GM18868 (cell line): Measurements from ENCODE around the gene GPC1.

Experiments used
- ATAC-seq: cut with Tn5 transposase; IDR thresholded peaks from one replicate; pipeline ENCODE4 v1.9.1; 2021; ENCODE audit warnings: mild to moderate bottlenecking, moderate library complexity; ENCODE audit not compliant: unreplicated experiment

The GPC1 gene

DNA sequence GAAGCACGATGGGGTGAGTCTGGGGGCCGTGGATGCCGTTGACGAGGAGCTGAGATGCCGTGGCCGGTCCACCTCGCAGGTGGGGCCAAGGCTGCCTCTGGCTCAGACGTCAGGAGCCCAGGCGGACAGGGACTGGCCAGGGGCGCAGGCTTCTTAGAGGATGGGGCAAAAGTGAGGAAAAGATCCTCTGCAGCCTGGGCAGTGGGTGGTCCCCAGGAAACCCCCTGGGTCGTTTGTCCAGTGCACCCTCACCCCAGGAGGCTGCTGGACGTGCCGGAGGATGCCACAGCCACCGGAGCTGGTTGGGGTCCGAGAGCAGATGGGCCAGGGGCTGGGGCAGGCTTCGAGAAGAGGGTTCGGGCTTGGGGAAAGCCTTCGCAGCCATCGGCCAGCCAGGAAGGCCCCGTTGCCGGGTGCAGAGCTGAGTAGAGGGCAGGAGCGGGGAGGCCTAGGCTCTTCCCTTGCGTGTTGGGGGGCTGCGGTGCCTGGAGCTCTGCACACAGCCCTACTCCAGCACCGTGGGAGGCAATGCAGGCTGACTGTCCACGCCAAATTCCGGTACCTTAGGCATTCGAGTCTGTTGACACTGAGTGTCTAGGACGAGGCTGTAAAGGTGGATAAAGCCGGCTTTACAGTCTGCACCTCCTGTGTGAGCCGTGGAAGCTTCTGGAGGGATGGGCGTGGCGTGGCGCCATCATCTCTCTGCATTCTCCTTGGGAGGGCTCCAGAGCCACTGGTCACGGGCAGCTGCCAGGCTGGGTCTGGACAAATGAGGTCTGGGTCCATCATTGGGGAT is 18.8 kb downstream of the GPC1 start:
- no peak for ATAC-seq

DNA sequence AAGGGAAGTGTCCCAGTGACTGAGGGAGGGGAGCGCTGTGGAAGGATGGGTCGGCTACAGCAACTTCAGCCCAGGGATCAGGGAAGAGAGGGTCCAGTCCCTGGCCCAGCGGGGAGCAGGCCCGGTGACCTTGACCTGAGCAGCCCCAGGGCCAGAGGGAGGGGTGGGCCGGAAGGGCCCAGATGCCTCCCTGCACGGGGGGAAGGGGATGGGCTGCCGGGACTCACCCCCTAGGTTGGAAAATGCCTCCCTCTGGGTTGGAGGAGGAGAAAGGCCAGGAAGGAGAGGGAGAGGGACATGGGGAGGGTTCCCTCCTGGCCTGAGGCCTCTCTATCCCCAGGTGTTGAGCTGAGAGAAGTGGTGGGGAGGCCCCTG is 19.8 kb downstream of the GPC1 start:
- ATAC-seq, result no peak

DNA sequence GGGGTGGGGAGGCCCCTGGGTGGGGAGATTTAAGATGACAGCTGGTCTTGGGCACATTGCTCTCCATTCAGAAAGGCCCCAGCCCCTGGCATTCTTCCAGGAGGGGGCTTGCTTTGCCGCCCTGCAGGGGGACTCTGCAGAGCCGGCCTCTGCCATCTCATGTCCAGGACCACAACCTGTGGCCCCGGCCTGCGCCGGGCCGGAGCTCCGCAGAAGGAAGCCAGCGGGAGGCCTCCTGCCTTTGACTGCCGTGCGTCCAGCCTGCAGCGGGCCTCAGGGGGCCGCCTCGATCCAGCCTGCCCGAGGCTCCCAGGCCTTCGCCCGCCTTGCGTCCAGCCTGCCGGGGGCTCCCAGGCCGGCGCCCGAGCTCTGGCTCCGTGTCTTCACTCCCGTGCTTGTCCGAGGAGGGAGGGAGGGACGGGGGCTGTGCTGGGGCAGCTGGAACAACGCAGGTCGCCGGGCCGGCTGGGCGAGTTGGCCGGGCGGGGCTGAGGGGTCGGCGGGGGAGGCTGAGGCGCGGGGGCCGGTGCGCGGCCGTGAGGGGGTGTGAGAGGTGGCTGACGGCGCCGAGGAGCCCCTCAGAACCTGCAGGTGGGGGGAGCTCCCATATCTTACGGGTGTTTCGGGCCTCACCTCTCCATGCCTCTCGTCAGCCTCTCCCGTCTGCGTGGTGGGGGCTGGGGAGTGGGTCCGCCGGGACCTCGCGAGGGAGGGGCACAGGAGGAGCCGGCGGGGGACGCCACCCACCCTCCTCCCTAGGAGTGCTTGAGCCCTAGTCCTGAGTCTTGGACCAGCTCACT is 20.4 kb downstream of the GPC1 start:
- ATAC-seq, result no peak

DNA sequence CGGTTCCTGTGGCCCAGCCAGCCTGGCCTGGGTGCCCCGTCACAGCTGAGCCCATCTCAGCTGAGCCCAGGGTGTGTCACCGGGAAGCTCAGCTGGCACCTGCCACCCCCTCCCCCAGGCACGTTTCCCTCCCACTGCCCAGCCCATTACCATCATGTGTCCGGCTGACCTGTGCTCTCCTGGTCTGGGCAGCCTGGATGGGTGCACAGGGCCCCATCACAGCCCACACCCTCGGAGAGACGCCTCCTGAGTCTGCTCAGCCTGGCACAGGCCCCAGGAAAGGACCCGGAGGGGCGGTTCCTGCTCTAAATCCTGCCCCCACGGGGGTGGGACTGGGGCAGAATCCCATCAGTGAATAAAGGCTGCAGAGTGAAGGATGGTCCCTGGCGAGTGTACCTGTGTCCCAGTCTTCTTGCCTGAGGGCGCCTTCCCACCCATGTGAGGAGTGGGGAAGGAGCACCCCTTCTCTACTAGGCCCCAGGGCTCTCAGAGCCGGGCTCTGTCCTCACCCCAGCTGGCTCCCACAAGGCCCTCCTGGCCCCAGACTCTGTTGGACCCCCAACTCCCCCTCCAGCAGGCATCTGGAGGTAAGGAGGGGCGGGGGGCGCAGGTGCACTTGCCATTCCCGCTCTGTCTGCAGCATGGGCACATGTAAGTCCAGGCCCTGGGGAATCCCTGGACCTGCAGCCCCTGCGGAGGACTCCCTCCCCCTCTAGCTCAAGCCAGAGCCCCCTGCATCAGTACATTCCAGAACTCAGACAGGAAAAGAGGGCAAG is 21.2 kb downstream of the GPC1 start:
- no peak for ATAC-seq

DNA sequence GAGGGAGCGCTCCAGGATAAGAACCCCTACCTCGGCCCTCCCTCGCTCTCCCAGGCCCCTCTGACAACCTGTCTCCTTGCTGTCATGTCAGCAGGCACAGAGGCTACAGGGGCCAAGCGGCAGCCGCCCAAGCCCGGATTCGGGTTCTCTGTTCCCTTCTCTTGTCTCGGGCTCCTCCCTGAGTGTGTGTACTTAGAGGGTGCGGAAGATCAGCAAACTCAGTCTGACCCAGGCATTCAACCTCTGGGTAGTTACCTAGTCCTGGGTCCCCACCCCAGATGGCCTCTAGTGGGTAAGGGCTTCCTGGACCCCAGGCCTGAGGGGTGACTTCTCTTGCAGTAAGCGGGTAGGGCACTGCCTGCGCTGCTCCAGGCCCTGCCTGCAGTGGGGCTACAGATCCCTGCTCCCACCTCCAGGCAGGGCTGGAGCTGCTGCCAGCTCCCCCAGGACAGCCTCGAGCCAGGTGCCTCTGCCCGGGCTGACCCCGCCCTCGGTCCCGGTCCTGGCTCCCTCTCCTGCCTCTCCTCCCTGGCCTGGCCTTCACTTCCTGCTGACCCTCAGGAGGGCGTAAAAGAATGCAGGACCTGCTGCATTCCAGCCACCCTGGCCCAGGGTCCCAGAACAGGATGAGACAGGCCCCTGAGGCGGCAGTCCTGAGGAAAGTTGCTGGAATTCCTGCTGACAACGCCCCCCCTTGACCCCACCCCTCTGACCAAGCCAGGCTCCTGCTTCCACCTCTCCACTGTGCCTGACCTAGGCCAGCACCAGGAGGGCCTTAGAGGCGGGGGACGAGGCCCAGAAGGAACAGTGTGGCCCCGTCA is 22.0 kb downstream of the GPC1 start:
- no peak for ATAC-seq

DNA sequence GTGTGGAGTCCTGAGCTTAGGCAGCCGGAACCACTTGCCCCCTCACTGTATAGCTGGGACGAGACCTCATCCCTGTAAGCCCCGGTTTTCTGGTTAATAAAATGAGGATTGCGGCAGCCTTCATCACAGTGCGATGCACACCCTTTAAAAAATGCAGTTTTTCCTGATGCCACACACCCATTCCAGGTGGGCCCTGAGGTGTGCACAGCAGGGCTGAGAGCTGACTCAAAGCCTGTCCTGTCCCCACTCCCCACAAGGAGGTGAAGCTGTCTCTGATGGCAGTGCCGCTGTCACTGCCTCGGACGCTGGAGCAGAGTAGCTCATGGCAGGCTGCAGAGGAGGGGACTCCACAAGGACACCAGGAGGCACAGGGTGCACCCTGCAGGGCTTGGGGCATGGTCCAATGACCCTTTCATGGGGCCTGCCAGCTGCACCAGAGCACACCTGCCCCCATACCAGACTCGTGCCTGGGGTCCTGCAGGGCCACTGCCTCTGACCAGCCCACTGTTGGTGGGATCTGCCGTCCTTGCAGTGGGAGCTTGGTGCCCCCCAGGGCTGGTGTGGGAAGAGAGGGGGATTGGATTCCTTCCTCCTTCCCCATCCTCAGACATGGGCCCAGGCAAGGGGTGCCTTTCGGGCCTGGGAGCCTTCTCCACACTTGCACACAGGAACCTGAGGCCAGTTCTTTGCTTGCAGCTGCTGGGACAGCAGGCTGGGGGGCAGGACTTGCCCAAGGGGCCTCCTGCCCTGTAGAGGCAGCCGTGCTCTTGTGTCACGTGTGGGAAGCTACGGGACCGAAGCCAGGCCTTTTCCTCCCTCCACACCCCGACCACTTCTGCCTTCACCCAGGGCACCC is 22.8 kb downstream of the GPC1 start:
- ATAC-seq, result no peak

DNA sequence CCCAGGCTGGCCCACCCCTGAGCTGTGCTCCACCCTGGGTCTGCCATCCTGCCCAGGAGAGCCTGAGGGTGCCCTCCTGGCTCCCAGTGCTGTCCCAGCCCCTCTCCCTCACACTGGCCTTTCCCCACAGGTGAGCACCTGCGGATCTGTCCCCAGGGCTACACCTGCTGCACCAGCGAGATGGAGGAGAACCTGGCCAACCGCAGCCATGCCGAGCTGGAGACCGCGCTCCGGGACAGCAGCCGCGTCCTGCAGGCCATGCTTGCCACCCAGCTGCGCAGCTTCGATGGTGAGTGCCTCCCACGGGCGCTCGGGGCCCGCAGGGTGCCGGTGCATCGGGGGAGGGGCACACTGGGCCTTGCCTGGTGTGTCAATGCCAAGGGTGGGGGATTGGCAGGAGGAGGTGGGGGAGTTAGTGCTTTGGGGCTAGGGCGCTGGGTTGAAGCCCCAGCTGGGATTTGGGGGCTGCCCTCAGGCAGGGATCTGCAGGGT is 23.5 kb downstream of the GPC1 start:
- no peak for ATAC-seq

DNA sequence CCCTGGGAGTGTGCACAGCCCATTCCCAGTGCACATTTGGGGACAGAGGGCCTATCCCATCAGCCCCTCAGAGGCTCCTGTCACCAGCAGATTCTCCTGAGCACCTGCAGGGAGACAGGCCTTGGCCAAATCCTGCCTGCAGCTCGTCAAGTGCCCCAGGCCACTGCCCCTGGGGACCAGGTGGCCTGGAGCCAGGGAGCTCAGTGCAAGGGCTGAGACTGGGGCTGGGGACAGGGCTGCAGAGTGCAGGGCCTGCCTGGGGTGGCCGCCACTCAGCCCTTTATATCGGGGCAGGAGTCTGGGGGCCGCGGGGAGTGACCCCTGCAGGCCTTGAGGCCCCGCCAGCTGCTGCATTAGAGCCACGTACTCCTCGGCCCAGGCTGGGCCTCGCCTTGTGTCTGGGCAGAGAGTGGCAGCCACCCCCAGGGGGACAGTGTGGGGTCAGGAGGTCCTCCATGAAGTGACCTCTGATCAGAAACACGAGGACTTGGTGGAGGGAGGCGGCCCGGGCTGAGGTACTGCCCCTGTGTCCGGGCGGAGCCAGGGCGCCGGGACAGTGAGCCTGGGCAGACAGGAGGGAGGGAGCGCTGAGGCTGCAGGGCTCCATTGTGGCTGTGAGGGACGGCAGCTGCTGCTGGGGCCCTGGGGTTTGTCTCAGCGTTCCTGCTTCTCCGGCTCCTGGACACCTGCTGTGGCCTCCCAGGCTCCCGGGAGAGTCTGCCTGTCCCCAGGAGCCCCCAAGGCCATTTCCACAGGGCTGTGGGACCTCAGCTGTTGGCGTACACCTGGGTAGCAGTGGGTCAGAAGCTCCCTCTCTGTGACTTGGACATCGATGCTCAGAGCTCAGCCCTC is 24.2 kb downstream of the GPC1 start:
- no peak for ATAC-seq

DNA sequence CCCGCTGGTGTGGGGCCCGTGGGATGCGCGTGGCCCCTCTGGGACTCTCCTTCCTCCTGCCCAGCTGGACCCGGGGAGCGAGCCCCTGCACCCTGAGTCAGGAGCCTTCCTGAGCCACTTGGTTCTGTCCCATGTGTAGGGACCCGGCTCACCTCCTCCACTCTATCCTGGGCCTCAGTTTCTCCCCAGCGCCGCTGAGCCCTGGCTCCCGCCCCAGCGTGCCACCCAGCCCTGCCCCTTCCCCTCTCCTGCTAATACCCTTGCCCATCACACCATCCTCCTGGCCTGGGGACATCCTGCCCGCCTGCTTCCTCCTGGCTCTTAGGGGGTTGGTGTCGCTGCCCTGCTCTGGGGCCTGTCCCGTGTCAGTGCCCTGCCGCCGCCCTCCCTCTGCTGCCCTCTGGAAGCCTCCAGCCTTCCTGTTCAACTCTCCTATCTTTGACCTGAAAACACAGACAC is 24.8 kb downstream of the GPC1 start:
- no peak for ATAC-seq

DNA sequence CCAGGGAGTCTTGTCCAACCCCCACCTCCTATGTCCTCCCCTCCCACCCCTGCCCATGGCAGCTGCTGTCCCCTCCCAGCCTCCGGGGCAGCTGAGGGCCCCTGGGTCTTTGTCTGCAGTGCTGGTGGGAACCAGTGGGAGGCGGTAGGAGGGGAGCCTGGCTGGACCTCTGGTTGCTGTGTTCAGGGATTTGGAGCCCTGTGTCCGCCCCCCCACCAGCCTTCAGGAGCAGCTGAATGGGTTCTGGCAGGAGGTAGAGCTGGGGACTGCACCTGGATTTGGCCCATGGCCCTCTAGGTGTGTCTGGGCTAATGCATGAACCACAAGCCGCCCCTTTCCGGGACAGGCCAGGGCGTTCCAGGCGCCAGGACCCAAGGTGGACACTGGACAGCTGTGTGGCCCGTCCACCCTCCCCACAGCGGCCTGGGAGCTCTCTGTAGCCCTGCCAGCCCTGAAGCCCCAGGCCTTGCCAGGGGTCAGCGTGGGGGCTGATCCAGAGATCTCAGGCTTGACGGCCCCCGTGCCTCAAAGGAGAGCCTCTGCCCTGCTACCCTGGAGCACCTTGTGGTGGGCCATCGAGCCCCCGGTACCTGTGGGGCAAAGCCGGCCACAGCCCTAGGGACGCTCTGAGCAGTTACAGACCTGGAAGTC is 25.4 kb downstream of the GPC1 start:
- no peak for ATAC-seq

DNA sequence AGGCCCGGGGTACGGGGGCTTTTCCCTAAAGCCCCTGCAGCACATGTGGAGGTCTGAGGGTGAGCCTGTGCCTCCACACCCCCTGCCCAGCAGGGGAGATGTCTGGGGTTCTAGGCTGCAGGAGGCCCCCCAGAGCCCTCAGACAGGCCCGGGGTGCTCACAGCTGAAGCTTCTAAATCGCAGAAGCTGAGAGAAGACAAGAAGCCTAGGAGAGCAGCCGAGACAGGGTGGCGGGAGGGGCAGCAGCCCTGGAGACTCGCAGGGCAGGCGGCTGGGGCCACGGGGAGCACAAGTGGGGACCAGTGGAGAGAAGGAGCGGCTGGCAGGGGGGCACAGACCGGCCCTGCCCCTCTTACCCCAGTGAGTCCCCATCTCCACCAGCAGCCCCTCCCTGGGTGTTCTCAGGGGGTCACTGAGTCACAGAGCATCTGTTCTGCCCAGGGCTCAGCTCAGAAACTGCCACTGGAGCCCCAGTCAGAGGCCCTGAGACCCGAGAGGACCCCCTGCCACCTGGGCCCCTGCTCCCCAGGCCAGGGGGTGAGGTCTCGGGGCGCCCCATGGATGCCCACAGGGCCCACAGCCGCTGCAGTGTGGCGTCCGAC is 26.1 kb downstream of the GPC1 start:
- ATAC-seq, result no peak

DNA sequence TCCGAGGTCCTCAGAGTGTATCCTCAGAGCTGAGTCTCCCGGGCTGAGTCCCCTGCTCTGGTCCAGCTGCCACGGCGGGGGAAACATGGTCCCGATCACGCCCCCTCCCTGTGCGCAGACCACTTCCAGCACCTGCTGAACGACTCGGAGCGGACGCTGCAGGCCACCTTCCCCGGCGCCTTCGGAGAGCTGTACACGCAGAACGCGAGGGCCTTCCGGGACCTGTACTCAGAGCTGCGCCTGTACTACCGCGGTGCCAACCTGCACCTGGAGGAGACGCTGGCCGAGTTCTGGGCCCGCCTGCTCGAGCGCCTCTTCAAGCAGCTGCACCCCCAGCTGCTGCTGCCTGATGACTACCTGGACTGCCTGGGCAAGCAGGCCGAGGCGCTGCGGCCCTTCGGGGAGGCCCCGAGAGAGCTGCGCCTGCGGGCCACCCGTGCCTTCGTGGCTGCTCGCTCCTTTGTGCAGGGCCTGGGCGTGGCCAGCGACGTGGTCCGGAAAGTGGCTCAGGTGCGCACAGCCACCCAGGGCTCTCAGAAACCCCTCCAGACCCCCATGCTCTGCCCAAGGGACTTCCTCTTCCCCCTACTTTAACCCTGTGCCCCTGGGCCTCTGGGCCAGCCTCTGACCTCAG is 26.7 kb downstream of the GPC1 start:
- no peak for ATAC-seq

DNA sequence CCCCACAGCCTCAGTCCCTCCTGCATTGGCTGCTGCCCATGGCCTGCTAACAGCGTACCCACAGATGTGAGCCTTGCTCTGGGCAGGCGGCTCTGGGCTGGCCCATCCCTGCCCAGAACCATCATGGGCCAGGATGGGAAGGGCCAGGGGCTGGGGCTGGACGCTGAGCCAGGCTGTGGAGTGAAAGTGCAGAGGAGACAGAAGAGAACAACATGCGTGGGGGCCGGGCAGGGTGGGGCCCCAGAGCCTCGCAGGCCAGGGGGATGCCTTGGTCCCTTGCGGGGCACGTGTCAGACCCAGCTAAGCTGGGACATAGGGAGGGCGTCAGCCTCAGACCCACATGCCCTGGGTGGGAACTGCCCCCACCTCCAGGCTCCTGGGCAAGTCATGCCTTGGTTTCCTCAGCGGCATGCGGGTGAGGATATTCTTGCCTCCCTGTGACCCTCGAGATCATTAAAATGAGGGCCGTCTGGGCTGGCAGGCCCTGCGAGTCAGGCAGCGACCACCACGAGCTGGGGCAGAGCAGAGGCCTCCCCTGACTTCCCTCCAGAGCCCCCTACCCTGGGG is 27.3 kb downstream of the GPC1 start:
- ATAC-seq, result no peak

DNA sequence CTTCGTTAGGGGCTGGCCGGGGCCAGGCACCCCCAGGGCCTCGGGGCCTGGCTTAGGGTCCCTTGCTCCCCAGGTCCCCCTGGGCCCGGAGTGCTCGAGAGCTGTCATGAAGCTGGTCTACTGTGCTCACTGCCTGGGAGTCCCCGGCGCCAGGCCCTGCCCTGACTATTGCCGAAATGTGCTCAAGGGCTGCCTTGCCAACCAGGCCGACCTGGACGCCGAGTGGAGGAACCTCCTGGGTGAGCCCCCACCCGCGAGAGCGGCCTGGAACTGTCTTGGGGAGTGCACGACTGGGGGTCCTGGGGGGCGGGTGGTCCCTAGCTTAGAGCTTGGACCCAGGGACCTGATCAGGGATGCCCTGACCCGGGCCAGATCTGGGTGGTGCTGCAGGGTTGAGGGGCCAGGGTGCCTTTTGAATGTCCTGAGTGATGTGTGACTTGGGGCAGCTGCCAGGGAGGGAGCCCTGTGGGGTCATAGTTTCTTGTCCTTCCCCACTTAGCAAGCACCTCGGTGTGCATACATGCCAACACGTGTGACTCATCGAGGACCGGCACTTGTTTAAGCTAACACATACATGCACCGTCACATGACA is 27.9 kb downstream of the GPC1 start:
- no peak for ATAC-seq

DNA sequence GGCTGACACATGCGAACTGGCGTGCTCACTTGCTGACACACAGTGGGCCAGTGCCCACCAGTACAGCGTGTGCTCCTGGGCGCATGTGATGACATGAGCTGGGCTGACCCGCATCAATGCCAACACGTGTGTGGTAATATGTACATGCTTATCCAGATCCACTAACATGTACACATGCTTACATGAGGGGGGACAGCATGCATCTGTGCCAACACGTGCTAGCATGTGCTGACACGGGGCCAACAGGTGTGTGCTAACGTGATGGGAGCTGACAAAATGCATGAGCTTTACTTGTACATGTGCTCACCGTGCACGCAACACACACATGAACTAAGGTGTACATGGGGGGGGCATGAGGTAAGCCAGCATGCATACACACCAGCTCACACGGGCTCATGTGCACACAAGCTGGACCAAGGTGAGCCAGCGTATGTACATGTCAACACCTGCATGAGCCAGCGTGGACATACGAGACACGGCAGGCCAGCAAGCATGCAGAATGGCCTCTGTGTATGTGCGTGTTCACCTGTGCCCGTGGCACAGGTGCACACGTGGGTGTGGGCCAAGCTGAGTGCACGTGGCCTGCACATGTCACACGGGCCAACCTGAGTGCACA is 28.5 kb downstream of the GPC1 start:
- no peak for ATAC-seq
